ENCODE data around the gene CDH8. TPM values are rescaled to one million over a fixed set of nuclear protein-coding genes. Genes with fewer than 3 reads are reported as not detected.

The CDH8 gene
- total RNA-seq, 2 experiments from 2014 or later = not detected

DNA sequence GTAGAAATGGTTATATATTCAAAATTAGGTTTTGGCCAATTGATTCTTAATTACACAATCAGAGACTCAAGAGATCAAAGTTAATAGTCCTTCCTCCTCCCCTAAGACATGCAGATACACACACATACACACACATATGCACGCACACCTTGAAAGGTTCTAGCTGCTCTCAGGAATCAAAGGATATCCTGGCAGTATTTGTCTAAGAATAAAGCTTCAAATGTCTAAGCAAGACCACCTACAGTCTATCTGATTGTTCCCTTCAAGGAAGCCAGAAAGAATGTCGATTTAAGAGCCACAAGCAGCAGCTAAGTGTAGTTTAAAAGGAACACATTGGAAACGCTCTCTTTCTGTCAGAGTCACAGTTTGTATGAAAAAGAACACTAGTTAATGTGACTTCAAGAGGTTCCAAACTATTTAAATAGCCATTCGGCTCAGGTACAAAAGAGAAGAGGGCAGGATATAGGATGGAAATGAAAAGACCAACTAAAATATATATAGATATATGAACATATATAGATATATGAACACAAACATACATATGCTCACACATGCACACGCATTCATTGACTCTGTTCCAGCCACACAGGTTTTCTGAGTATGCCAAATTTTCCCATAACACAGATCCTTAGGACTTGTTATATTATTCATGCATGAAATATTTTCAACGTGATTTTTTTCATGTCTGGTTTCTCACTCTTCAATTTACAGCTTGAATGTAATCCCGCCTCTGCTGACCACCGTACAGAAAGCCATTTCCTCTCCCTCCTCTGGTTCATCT lies 79.0 kb downstream of the CDH8 start:
- no peak overlapping the region for H3K27ac Mint-ChIP-seq
- H3K4me1 Mint-ChIP-seq = no peaks in the 10 kb centered on the region
- ChIA-PET CTCF (no interaction called here), POLR2A (no interaction called here)
- DNase-seq = no peak
- H3K4me3 Mint-ChIP-seq = no peak overlapping the region
- intact Hi-C loops (cut with DNase I, micrococcal nuclease) = no loop called here
- peaks cover 17% of the 10 kb centered on the region for H3K9me3 Mint-ChIP-seq (ENCODE audit: low read depth)
- H3K36me3 Mint-ChIP-seq (ENCODE audit: low read depth) = no peaks in the 10 kb centered on the region
- no peak for ATAC-seq
- H3K27me3 Mint-ChIP-seq = no peaks in the 10 kb centered on the region

DNA sequence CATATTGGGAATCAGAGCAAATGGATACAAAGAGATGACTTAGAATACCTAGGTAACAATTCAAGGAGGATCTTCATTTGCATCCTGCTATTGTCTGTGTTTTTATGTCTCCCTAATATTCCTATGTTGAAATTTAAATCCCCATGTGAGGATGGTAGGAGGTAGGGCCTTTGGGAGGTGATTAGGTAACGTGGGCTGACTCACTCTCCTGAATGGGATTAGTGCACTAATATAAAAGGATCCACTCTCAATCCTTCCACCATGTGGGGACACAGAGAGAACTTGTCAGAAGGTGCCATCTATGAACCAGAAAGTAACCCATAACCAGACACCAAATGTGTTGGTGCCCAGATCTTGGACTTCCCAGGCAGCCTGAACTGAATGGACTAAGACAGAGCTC lies 83.4 kb downstream of the CDH8 start:
- ChIA-PET POLR2A (no interaction called here), CTCF (no interaction called here)
- ATAC-seq (no peak), DNase-seq (no peak)
- H3K27me3 Mint-ChIP-seq = no peaks in the 10 kb centered on the region
- H3K4me1 Mint-ChIP-seq = no peaks in the 10 kb centered on the region
- no peak overlapping the region for H3K4me3 Mint-ChIP-seq
- H3K9me3 Mint-ChIP-seq (ENCODE audit: low read depth) = peaks cover 13% of the 10 kb centered on the region
- intact Hi-C loops (cut with DNase I, micrococcal nuclease) = no loop called here
- no peak overlapping the region for H3K27ac Mint-ChIP-seq
- no peaks in the 10 kb centered on the region for H3K36me3 Mint-ChIP-seq (ENCODE audit: low read depth)

DNA sequence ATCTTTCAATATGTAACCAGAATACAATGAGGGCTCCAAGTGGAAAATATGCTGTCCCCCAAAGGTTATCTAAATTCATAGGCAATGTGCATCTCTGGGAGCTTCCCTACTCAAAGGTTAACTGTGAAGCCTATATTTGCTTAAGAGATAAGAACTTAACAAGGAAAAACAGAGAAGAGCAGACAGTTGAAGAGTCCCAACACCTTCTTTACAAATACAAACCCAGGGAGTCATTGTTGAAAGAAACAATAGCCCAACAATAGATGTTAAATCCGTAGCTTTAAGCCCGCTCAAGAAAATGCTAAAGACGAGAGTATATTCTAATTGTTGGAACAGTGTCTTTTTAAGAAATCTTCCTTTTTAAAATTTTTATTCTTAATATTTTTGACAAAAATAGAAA lies 87.8 kb downstream of the CDH8 start:
- Mint-ChIP-seq H3K4me3 (no peak overlapping the region), H3K4me1 (no peaks in the 10 kb centered on the region), H3K27me3 (no peaks in the 10 kb centered on the region), H3K9me3 (ENCODE audit: low read depth) (peaks cover 8% of the 10 kb centered on the region), H3K36me3 (ENCODE audit: low read depth) (no peaks in the 10 kb centered on the region), H3K27ac (no peak overlapping the region)
- intact Hi-C loops (cut with DNase I, micrococcal nuclease) = no loop called here
- ChIA-PET POLR2A (no interaction called here), CTCF (no interaction called here)
- DNase-seq (no peak), ATAC-seq (no peak)

DNA sequence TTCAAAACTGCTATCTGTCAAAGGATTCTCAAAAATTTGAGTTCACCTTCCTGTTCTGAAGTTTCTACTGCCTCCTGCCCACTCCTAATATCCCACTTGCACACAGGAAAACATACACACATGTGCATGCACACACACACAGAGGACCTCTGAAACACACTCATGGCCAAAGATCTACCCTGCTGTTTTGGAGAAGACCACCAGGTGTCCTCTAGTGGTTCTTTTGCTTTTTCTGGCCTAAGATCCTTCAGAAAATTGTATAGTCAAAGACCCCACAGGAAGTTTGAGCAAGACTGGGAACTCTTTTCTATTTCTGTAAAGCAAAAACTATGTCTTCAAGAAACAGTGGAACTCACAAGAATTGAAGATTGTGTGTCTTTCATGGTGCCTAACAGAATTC lies 90.2 kb downstream of the CDH8 start:
- ATAC-seq (no peak), DNase-seq (no peak)
- intact Hi-C loops (cut with DNase I, micrococcal nuclease) = no loop called here
- CTCF ChIA-PET = no interaction called here
- no peaks in the 10 kb centered on the region for H3K36me3 Mint-ChIP-seq (ENCODE audit: low read depth)
- H3K27ac Mint-ChIP-seq = no peak overlapping the region
- H3K4me1 Mint-ChIP-seq = no peaks in the 10 kb centered on the region
- POLR2A ChIA-PET = no interaction called here
- H3K4me3 Mint-ChIP-seq = no peak overlapping the region
- H3K9me3 Mint-ChIP-seq (ENCODE audit: low read depth) = peaks cover 9% of the 10 kb centered on the region
- no peaks in the 10 kb centered on the region for H3K27me3 Mint-ChIP-seq

DNA sequence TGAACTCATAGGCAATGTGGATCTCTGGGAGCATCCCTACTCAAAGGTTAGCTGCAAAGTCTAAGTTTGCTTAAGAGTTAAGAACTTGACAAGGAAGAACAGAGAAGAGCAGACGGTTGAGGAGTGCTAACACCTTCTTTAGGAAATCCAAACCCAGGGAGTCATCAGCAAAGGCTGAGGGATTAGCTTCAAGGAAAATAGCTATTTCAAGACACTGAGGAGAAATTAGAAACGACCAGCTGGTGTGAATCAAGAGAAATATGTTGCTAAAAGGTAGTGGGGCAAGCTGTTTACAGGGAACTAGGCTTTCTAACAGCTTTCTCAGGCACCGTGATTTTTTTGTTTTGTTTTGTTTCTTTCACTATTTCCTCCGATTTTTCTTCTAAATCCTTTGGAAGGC lies 90.7 kb downstream of the CDH8 start:
- H3K4me1 Mint-ChIP-seq = no peaks in the 10 kb centered on the region

DNA sequence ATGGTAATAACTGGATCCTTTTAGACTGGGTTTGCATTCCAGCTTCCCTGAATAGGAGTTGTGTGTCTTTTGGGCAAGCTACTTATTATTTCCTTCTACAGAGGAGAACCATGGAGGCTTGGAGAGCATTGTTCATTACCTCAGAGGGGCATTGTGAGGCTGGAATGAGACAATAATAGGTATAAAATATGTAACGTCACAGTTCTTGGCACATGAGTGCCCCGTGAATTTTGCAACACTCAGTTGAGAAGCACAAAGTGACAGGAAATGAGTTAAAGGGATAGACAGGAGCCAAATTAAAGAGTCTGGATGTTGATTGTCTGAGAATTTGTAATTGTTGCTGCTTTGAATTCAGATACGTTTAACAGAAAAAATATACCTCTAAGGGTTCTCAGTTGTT lies 92.2 kb downstream of the CDH8 start:
- no peak for DNase-seq
- intact Hi-C loops (cut with DNase I, micrococcal nuclease) = no loop called here
- no peak for ATAC-seq
- Mint-ChIP-seq H3K4me1 (no peaks in the 10 kb centered on the region), H3K9me3 (ENCODE audit: low read depth) (peaks cover 11% of the 10 kb centered on the region), H3K27me3 (no peaks in the 10 kb centered on the region), H3K27ac (no peak overlapping the region), H3K4me3 (no peak overlapping the region), H3K36me3 (ENCODE audit: low read depth) (no peaks in the 10 kb centered on the region)
- POLR2A ChIA-PET = no interaction called here
- CTCF ChIA-PET = no interaction called here

More for the DNA sequence above, 90.7 kb downstream of the CDH8 start:
- Mint-ChIP-seq H3K27me3 (no peaks in the 10 kb centered on the region), H3K36me3 (ENCODE audit: low read depth) (no peaks in the 10 kb centered on the region), H3K4me3 (no peak overlapping the region), H3K27ac (no peak overlapping the region), H3K9me3 (ENCODE audit: low read depth) (peaks cover 9% of the 10 kb centered on the region)
- ATAC-seq (no peak), DNase-seq (no peak)
- intact Hi-C loops (cut with DNase I, micrococcal nuclease) = no loop called here
- CTCF ChIA-PET = no interaction called here
- POLR2A ChIA-PET = no interaction called here

DNA sequence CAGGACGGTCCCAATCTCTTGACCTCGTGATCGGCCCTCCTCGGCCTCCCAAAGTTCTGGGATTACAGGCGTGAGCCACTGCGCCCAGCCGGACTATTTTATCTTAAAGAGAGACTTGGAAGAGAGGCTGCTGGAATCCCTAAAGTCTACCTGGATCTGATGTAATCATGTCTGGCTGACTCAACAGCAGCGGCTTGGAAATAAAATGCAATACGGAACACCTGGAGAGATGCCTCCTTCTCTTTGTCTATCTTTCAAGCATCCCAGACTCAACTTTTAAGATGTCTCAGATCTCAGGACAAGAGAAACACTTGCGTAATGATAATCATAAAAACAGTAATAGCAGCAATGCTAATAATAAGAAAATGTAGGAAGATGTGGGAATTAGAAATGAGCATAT lies 95.6 kb downstream of the CDH8 start:
- Mint-ChIP-seq H3K36me3 (ENCODE audit: low read depth) (no peaks in the 10 kb centered on the region), H3K4me3 (no peak overlapping the region), H3K9me3 (ENCODE audit: low read depth) (peaks cover 15% of the 10 kb centered on the region), H3K27ac (no peak overlapping the region), H3K4me1 (no peaks in the 10 kb centered on the region), H3K27me3 (no peaks in the 10 kb centered on the region)
- DNase-seq (no peak), ATAC-seq (no peak)
- CTCF ChIA-PET = no interaction called here
- intact Hi-C loops (cut with DNase I, micrococcal nuclease) = no loop called here
- POLR2A ChIA-PET = no interaction called here

DNA sequence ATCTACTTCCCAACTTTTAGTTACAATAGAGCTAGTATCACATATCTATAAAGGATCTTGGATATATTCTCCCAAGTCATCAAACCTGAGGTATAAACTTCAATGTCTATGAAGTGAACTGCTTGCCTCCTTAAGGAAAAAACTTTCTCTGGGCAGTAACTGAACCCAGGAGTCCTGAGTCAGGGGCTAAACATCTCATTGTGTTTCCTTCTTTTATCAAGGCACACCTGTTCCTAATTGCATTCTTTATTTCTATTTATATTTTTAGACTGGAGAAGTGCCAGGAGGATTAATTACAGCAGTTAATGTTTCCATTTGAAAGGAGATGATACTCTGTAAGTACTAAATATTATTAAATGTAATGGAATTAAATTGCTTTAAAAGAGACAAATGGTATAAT lies 98.6 kb downstream of the CDH8 start:
- no peak overlapping the region for H3K27ac Mint-ChIP-seq
- ChIA-PET CTCF (interaction anchor here (0.6 kb wide), 1 partner anchor 1572 kb away, joined by 3 read pairs; no protein-coding TSS in a partner anchor), POLR2A (no interaction called here)
- no peak for DNase-seq
- no peak overlapping the region for H3K4me3 Mint-ChIP-seq
- no peak for ATAC-seq
- intact Hi-C loops (cut with DNase I, micrococcal nuclease) = no loop called here
- no peaks in the 10 kb centered on the region for H3K27me3 Mint-ChIP-seq
- H3K4me1 Mint-ChIP-seq = no peaks in the 10 kb centered on the region
- H3K36me3 Mint-ChIP-seq (ENCODE audit: low read depth) = no peaks in the 10 kb centered on the region
- peaks cover 13% of the 10 kb centered on the region for H3K9me3 Mint-ChIP-seq (ENCODE audit: low read depth)

DNA sequence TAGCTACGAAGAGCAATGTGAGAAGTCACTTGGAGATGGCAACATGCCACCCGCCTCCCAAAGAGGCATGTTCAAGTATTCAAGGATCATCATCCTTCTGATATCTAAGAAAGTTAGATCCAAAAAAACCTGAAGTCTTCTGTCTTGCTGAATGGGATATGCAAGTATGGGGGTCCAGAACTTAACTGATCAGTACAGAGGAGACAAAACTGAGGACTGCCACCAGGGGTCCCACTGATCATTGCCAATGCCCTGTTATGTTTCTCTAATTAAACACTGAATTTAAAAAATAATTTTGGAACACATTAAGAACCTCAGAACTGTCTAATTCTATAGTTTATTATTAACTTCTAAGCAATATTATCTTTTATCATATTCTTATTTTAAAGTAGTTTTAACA lies 99.7 kb downstream of the CDH8 start:
- Mint-ChIP-seq H3K9me3 (ENCODE audit: low read depth) (peaks cover 10% of the 10 kb centered on the region), H3K4me1 (no peaks in the 10 kb centered on the region), H3K27ac (no peak overlapping the region), H3K27me3 (no peaks in the 10 kb centered on the region), H3K4me3 (no peak overlapping the region), H3K36me3 (ENCODE audit: low read depth) (no peaks in the 10 kb centered on the region)
- intact Hi-C loops (cut with DNase I, micrococcal nuclease) = no loop called here
- DNase-seq = no peak
- CTCF ChIA-PET = no interaction called here
- POLR2A ChIA-PET = no interaction called here
- ATAC-seq = no peak

DNA sequence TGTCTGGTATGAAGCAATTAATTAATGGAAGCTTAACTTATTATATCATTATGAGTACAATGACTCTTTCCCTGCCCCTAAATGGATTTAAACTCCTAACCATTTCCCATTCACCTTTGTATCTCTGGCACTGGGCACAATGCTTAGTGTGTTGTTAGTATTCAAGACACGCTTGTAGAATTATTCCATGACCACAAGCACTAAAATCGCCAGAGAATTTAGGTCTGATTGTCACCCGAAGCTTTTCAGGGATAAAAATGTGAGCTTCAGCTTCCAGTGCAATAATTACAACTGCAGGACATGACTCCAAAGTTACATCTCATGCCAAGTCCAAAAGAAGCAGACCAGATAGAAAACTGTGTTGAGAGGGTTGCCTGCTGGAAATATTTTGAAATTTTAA lies 101.6 kb downstream of the CDH8 start:
- Mint-ChIP-seq H3K36me3 (ENCODE audit: low read depth) (no peaks in the 10 kb centered on the region), H3K4me1 (no peaks in the 10 kb centered on the region), H3K27ac (no peak overlapping the region), H3K27me3 (no peaks in the 10 kb centered on the region), H3K9me3 (ENCODE audit: low read depth) (peaks cover 8% of the 10 kb centered on the region), H3K4me3 (no peak overlapping the region)
- POLR2A ChIA-PET = no interaction called here
- DNase-seq = no peak
- CTCF ChIA-PET = no interaction called here
- intact Hi-C loops (cut with DNase I, micrococcal nuclease) = no loop called here
- ATAC-seq = no peak

DNA sequence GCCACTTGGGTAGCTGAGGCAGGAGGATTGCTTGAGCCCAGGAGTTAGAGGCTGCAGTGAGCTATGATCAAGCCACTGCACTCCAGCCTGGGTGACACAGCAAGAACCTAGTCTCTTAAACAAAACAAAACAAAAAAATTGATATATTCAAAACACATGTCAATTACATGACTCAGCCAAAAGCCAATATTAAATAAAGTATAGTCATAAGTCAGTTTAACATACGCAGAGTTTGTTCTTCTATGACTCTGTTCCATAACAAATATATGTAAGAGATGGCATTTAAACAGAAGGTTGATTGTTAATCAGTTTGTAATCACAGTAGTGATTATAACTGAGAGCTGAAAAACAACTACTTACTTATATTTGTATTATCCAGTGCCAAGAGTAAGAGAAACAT lies 106.5 kb downstream of the CDH8 start:
- ATAC-seq = no peak
- CTCF ChIA-PET = no interaction called here

DNA sequence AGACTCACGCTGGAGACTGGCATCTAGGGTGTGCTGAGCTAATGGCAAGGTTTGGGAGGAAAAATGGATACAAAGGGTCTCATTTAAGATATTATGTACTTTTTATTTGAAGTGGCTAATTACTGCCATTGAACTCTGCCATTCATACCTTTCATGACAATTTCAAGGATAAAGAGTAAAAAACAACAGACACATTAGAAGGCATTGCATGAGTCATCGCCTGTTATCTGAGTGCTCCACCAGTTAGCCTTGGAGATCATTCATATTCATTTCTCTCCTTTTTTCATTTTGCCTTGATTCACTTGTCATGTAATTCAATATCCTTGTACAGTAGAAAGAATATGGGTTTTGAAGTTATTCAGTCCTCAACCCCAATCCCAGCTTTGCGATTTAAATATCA lies 109.5 kb downstream of the CDH8 start:
- Mint-ChIP-seq H3K27ac (no peak overlapping the region), H3K27me3 (no peaks in the 10 kb centered on the region), H3K36me3 (ENCODE audit: low read depth) (no peaks in the 10 kb centered on the region), H3K4me3 (no peak overlapping the region), H3K9me3 (ENCODE audit: low read depth) (no peaks in the 10 kb centered on the region), H3K4me1 (no peaks in the 10 kb centered on the region)
- ATAC-seq (no peak), DNase-seq (no peak)
- ChIA-PET CTCF (no interaction called here), POLR2A (no interaction called here)
- intact Hi-C loops (cut with DNase I, micrococcal nuclease) = no loop called here

More for the DNA sequence above, 106.5 kb downstream of the CDH8 start:
- H3K4me1 Mint-ChIP-seq = no peaks in the 10 kb centered on the region
- H3K36me3 Mint-ChIP-seq (ENCODE audit: low read depth) = no peaks in the 10 kb centered on the region
- no peaks in the 10 kb centered on the region for H3K9me3 Mint-ChIP-seq (ENCODE audit: low read depth)
- intact Hi-C loops (cut with DNase I, micrococcal nuclease) = no loop called here
- no peak overlapping the region for H3K27ac Mint-ChIP-seq
- POLR2A ChIA-PET = no interaction called here
- H3K4me3 Mint-ChIP-seq = no peak overlapping the region
- DNase-seq = no peak
- no peaks in the 10 kb centered on the region for H3K27me3 Mint-ChIP-seq

DNA sequence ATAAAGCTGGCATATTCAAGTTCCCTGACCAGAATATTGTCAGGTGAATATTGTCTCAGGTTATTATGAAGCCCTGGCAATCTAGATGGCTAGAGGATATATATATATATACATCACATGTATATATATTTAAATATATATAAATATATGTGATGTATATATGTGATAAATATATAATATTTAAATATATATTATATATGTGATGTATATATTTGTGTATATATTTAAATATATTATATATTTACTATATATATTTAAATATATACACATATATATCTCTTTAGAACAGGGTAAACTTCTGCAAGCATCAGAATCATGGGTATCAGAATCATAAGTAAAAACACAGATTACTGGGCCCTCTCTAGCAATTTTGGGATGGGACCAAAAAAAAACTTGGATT lies 112.6 kb downstream of the CDH8 start:
- H3K4me1 Mint-ChIP-seq = no peaks in the 10 kb centered on the region
- no peak overlapping the region for H3K27ac Mint-ChIP-seq
- ATAC-seq (no peak), DNase-seq (no peak)
- H3K4me3 Mint-ChIP-seq = no peak overlapping the region
- H3K36me3 Mint-ChIP-seq (ENCODE audit: low read depth) = no peaks in the 10 kb centered on the region
- intact Hi-C loops (cut with DNase I, micrococcal nuclease) = no loop called here
- H3K27me3 Mint-ChIP-seq = no peaks in the 10 kb centered on the region
- H3K9me3 Mint-ChIP-seq (ENCODE audit: low read depth) = no peaks in the 10 kb centered on the region
- CTCF ChIA-PET = no interaction called here
- POLR2A ChIA-PET = no interaction called here

All from activated CD4-positive, alpha-beta T cell treated with anti-CD3 and anti-CD28 coated beads for 36 hours (primary cell).